ENCODE results near the gene ZNF581. TPM values are rescaled to one million over a fixed set of nuclear protein-coding genes. Genes with fewer than 3 reads are reported as not detected.

The ZNF581 gene
- total RNA-seq, 1 donor from 2014 or later, result 15.5 TPM

- Histone ChIP-seq H3K4me3 (no peak overlapping the region), H3K36me3 (peaks cover 0 to 2% of the 10 kb centered on the region in 2 donors), H3K27me3 (no peaks in the 10 kb centered on the region), H3K27ac (no peak overlapping the region), H3K4me1 (peaks cover 14% of the 10 kb centered on the region), H3K9me3 (no peaks in the 10 kb centered on the region)
- TF ChIP-seq, protein P1, sequence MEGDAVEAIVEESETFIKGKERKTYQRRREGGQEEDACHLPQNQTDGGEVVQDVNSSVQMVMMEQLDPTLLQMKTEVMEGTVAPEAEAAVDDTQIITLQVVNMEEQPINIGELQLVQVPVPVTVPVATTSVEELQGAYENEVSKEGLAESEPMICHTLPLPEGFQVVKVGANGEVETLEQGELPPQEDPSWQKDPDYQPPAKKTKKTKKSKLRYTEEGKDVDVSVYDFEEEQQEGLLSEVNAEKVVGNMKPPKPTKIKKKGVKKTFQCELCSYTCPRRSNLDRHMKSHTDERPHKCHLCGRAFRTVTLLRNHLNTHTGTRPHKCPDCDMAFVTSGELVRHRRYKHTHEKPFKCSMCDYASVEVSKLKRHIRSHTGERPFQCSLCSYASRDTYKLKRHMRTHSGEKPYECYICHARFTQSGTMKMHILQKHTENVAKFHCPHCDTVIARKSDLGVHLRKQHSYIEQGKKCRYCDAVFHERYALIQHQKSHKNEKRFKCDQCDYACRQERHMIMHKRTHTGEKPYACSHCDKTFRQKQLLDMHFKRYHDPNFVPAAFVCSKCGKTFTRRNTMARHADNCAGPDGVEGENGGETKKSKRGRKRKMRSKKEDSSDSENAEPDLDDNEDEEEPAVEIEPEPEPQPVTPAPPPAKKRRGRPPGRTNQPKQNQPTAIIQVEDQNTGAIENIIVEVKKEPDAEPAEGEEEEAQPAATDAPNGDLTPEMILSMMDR (IDR thresholded peaks at IDR 0.05), result no peak
- TF ChIP-seq POLR2AphosphoS5 (IDR thresholded peaks at IDR 0.05; ENCODE audit: insufficient read depth in 1 of 2, low read depth in 1 of 2), result no peak
- no peak for TF ChIP-seq POLR2A (IDR thresholded peaks at IDR 0.05)
- intact Hi-C loops (cut with DNase I), result no loop called here
- DNase-seq (ENCODE audit: extremely low spot score in 2 of 2), result no peak
These were observed 21.0 kb upstream of the ZNF581 start for GRCh38 chr19:55622242-55622969.

DNA sequence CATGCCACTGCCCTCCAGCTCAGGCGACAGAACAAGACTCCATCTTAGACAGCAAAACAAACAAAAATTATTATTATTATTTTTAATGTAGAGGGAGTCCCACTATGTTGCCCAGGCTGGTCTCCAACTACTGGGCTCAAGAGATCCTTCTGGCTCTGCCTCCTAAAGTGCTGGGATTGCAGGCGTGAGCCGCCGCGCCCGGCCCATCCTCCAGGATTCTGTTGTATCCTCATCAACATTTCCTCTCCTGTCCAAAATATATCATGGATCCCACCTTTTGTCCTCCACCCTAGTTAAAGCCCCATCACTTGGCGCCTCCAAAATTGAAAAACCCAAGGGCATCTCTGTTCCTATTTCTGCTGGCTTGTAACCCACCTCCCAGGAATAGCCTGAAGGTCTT is 20.3 kb upstream of the ZNF581 start:
- TF ChIP-seq POLR2A (IDR thresholded peaks at IDR 0.05) (no peak), POLR2AphosphoS5 (IDR thresholded peaks at IDR 0.05; ENCODE audit: insufficient read depth in 1 of 2, low read depth in 1 of 2) (no peak)
- TF ChIP-seq, protein P1 (IDR thresholded peaks at IDR 0.05), result no peak
- no peaks in the 10 kb centered on the region for H3K9me3 ChIP-seq
- H3K4me1 ChIP-seq, result peaks cover 14% of the 10 kb centered on the region
- intact Hi-C loops (cut with DNase I), result no loop called here
- no peak for DNase-seq (ENCODE audit: extremely low spot score in 2 of 2)
- H3K36me3 ChIP-seq, result no peaks in the 10 kb centered on the region
- no peak overlapping the region for H3K4me3 ChIP-seq
- no peaks in the 10 kb centered on the region for H3K27me3 ChIP-seq
- H3K27ac ChIP-seq, result no peak overlapping the region

DNA sequence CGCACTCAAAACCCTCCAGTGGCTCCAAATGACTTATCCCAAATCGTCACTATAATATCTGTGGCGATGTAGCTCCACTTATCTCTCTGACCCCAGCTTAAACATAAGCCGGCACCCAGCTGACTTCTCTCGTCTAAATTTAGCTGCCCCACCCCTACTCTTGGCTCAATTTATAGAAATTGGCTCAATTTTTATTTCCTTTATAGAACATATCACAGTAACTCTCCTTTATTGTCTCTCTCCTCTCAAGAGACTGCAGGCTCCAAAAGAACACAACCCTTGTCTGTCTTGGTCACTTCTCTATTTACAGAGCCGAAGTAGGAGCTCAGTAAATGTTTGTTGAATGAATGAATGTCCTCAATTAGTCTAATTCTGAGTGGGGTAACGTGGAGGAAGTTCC is 19.9 kb upstream of the ZNF581 start:
- no peaks in the 10 kb centered on the region for H3K36me3 ChIP-seq
- H3K9me3 ChIP-seq, result no peaks in the 10 kb centered on the region
- H3K27ac ChIP-seq, result peak overlapping the region; percentile 97
- no peak for DNase-seq (ENCODE audit: extremely low spot score in 2 of 2)
- H3K4me1 ChIP-seq, result peaks cover 14% of the 10 kb centered on the region
- intact Hi-C loops (cut with DNase I), result no loop called here
- TF ChIP-seq POLR2A (IDR thresholded peaks at IDR 0.05) (no peak), POLR2AphosphoS5 (IDR thresholded peaks at IDR 0.05; ENCODE audit: insufficient read depth in 1 of 2, low read depth in 1 of 2) (no peak)
- TF ChIP-seq, protein P1 (IDR thresholded peaks at IDR 0.05), result no peak
- peak overlapping the region in 1 of 2 donors; percentile 69 for H3K4me3 ChIP-seq
- H3K27me3 ChIP-seq, result no peaks in the 10 kb centered on the region

DNA sequence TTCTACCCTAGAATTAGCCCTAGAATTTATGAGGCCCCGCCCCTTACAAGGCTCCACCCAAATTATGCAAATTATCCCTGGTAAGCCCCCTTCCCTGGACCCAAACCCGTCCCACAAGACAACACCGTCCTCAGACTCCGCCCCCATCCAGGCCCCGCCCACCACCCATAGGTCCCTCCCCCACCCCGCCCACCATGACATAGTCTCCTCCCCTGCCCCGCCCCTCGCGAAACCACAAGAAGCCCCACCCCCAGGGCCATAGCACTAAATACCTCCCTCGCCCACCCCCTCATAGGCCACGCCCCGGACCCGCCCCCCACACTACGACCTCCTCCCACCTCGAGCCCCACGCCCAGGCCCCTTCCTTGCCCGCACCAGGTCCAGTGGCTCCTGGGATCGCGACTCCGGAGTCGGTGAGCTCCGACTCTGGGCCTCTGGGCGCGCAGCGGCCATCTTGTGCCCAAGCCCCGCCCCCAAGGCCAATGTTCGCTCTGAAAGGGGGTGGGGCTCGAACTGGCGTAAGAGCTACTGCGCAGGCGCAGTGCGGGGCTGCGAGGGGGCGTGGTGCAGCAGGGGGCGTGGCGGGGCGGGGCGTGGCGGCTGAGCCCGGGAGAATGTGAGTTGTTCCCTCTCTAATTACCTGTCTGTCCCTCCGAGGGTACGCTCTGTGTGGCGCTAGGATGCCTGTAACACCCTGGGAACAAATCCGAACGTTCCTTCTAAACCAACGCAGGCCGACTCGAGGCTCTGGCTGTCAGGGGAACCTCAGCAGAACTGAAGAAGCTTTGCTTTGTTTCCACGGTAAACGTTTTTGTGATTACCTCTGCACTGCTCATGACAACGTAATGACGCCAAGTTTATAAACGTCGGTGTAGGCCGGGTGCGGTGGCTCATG is 19.1 kb upstream of the ZNF581 start, which contains the start of gene ZNF784:
TSS of gene ZNF784 (minus strand) at position 458 of the 895 bp plus-strand sequence. CDS start at position 453, 5 bp downstream.
- TF ChIP-seq, protein P1 (IDR thresholded peaks at IDR 0.05), result no peak
- TF ChIP-seq POLR2AphosphoS5 (IDR thresholded peaks at IDR 0.05; ENCODE audit: insufficient read depth in 1 of 2, low read depth in 1 of 2), result peak; percentile 60 to 68
- peak in 1 of 2 donors; percentile 8 for TF ChIP-seq POLR2A (IDR thresholded peaks at IDR 0.05)
- H3K27me3 ChIP-seq, result no peaks in the 10 kb centered on the region

More for the DNA sequence above, 19.1 kb upstream of the ZNF581 start, which contains the start of gene ZNF784:
- intact Hi-C loops (cut with DNase I), result no loop called here
- Histone ChIP-seq H3K4me1 (peaks cover 14% of the 10 kb centered on the region), H3K9me3 (no peaks in the 10 kb centered on the region), H3K4me3 (peak within 1 kb of the TSS; percentile 64 to 69), H3K36me3 (no peaks in the 10 kb centered on the region), H3K27ac (peak within 1 kb of the TSS; percentile 97)
- DNase-seq (ENCODE audit: extremely low spot score in 2 of 2), result no peak
